HepG2 (cell line): ENCODE results near the gene CRYAB. TPM values are rescaled to one million over a fixed set of nuclear protein-coding genes. Genes with fewer than 3 reads are reported as not detected.
A peak's percentile ranks its signal among the peaks of the same experiment; 100 is the strongest.

Experiments
- AKAP8 ChIP-seq: sonication (generic); formaldehyde crosslinking; IDR thresholded peaks from 2 replicates; pipeline ENCODE4 v1.5.1; 2020; ENCODE audit warnings: mild to moderate bottlenecking, missing genetic modification reagents
- EP300 ChIP-seq, 3 experiments: sonication (generic) in 1 of 3; formaldehyde crosslinking in 1 of 3; IDR thresholded peaks; 2 replicates each; pipeline versions ENCODE4 v1.5.1 to v1.6.1; 2011 to 2020; ENCODE audit warnings: low read depth in 2 of 3, low read length in 2 of 3, borderline replicate concordance in 1 of 3, improper control_type of control experiment in 1 of 3, mild to moderate bottlenecking in 1 of 3, missing genetic modification reagents in 1 of 3, moderate library complexity in 1 of 3
- HMG20B ChIP-seq: conservative IDR thresholded peaks from 2 replicates; pipeline ENCODE4 v1.6.1; 2016; ENCODE audit warnings: missing genetic modification reagents, missing compliant biosample characterization
- IRF2 ChIP-seq: IDR thresholded peaks from 2 replicates; pipeline ENCODE4 v1.6.1; 2018; ENCODE audit warnings: missing genetic modification reagents, missing compliant biosample characterization
- KMT2B ChIP-seq: IDR thresholded peaks from 2 replicates; pipeline ENCODE4 v1.6.1; 2016; ENCODE audit warnings: missing genetic modification reagents, missing compliant biosample characterization
- MYPOP ChIP-seq: sonication (generic); formaldehyde crosslinking; IDR thresholded peaks from 2 replicates; pipeline ENCODE4 v1.8.1; 2023; ENCODE audit warnings: mild to moderate bottlenecking, moderate library complexity, missing genetic modification reagents
- RFXANK ChIP-seq: IDR thresholded peaks from 2 replicates; pipeline ENCODE4 v1.6.1; 2016
- ZBTB34 ChIP-seq: sonication (generic); formaldehyde crosslinking; IDR thresholded peaks from 2 replicates; pipeline ENCODE4 v1.8.0; 2022; ENCODE audit warnings: mild to moderate bottlenecking, missing genetic modification reagents
- ZFP1 ChIP-seq: IDR thresholded peaks from 2 replicates; pipeline ENCODE4 v1.6.1; 2016
- ZHX2 ChIP-seq, 2 experiments: sonication (generic) in 1 of 2; formaldehyde crosslinking in 1 of 2; IDR thresholded peaks; 2 replicates each; pipeline versions ENCODE4 v1.6.1 to v1.9.0; 2014 to 2022; ENCODE audit warnings: antibody characterized with exemption in 1 of 2, borderline replicate concordance in 1 of 2, inconsistent platforms in 1 of 2, low read depth in 1 of 2, missing genetic modification reagents in 1 of 2
- ZNF276 ChIP-seq: sonication (generic); formaldehyde crosslinking; IDR thresholded peaks from 2 replicates; pipeline ENCODE4 v1.4.0; 2020; ENCODE audit warnings: mild to moderate bottlenecking, low read depth, missing genetic modification reagents
- polyA plus RNA-seq, 8 experiments: library from polyadenylated mRNA; depleted of rRNA in 3 of 8; stranded (reverse) in 7 of 8; unstranded in 1 of 8; fragments of >200 nt; fragmentation: Illumina TruSeq in 4 of 8; extraction: Trizol in 4 of 8; gene quantifications; 2 replicates each; pipeline versions ENCODE4 v1.2.1 to v1.2.3, GENCODE V29; 2011 to 2016; ENCODE audit warnings: low read depth in 4 of 8, missing spikeins in 1 of 8, mixed read lengths in 1 of 8; ENCODE audit not compliant: insufficient read depth in 1 of 8
- total RNA-seq, 5 experiments: library from RNA; depleted of rRNA; stranded (reverse); fragments of >200 nt; fragmentation: Illumina TruSeq; extraction: Trizol; gene quantifications; 2 replicates each; pipeline ENCODE4 v1.2.3, GENCODE V29; 2016; ENCODE audit warnings: low read depth in 1 of 5

CRYAB gene
- total and polyA plus RNA-seq, 2 of the 13 experiments (the other 11 are each of a cell fraction or from before 2014, with no cell fraction given), result 0.55 to 1.1 TPM

GRCh38 chr11:111878849-111879636 is 32.5 kb downstream of the CRYAB start, which contains the start of the genes CFAP68 and FDXACB1 (continued):
- TF ChIP-seq HMG20B (CRISPR knock-in tag) (no peak; the same call in 1 of the 2 replicates), ZBTB34 (CRISPR knock-in tag) (no peak; the same call in 1 of the 2 replicates), ZFP1 (CRISPR knock-in tag) (no peak; the same call in 1 of the 2 replicates), KMT2B (CRISPR knock-in tag) (peak; percentile 98), EP300 (IDR thresholded peaks at IDR 0.05; ENCODE audit: low read depth in 2 of 2, low read length in 2 of 2) (peak; percentile 68 to 75; a peak in 2 of 4 replicates), EP300 (CRISPR knock-in tag; IDR thresholded peaks at IDR 0.05; ENCODE audit: borderline replicate concordance) (peak; percentile 78), AKAP8 (no peak), ZHX2 (IDR thresholded peaks at IDR 0.05; ENCODE audit: low read depth) (peak; percentile 97), ZHX2 (CRISPR knock-in tag; IDR thresholded peaks at IDR 0.05; ENCODE audit: borderline replicate concordance) (no peak), RFXANK (CRISPR knock-in tag) (no peak), ZNF276 (CRISPR knock-in tag) (no peak), IRF2 (CRISPR knock-in tag) (peak; percentile 92), MYPOP (peak; percentile 64; the same call in 1 of the 2 replicates)
